H1 (cell line): ENCODE data around the gene DPYSL4. TPM values are rescaled to one million over a fixed set of nuclear protein-coding genes. Genes with fewer than 3 reads are reported as not detected.

Experiments
- CTCF ChIA-PET: fragments of 300-600 bp; sonication (Branson Sonifier 250); formaldehyde crosslinking; loops from one replicate; lab custom pipeline; 2021; ENCODE audit not compliant: partially characterized antibody; lab: Charles Lee
- POLR2A ChIA-PET: fragments of 300-600 bp; sonication (Branson Sonifier 250); formaldehyde crosslinking; loops from one replicate; lab custom pipeline; 2021; ENCODE audit warnings: inconsistent platforms; ENCODE audit not compliant: partially characterized antibody; lab: Charles Lee
- DNase-seq, 2 experiments: peaks; one replicate each; pipeline versions ENCODE4 v3.0.0 to v3.0.0-alpha.2; 2010 to 2022; ENCODE audit warnings: low spot score in 2 of 2, low read depth in 1 of 2, mixed read lengths in 1 of 2
- FAIRE-seq: peaks from 2 replicates; lab custom pipeline; 2011; peaks lifted over from hg19 to GRCh38; lab: Jason Lieb, UNC
- H2AFZ ChIP-seq: 2 replicates; pipeline ENCODE4 v1.8.1; 2012; ENCODE audit warnings: low read length, inconsistent platforms
- H2AK5ac ChIP-seq: 2 replicates; pipeline ENCODE4 v1.6.1; 2013; ENCODE audit warnings: low read depth, low read length
- H2BK120ac ChIP-seq: replicated peaks from 2 replicates; pipeline ENCODE3; 2013; ENCODE audit warnings: low read depth, low read length, inconsistent platforms
- H2BK12ac ChIP-seq: 2 replicates; pipeline ENCODE4 v1.6.1; 2013; ENCODE audit warnings: low read depth, low read length
- H2BK15ac ChIP-seq: 2 replicates; pipeline ENCODE4 v1.6.1; 2013; ENCODE audit warnings: low read length
- H2BK20ac ChIP-seq: 2 replicates; pipeline ENCODE4 v1.6.1; 2013; ENCODE audit warnings: low read length
- H2BK5ac ChIP-seq: 2 replicates; pipeline ENCODE4 v1.6.1; 2013; ENCODE audit warnings: low read depth, low read length
- H3K14ac ChIP-seq: 2 replicates; pipeline ENCODE4 v1.6.1; 2013; ENCODE audit warnings: inconsistent platforms; ENCODE audit not compliant: insufficient read length
- H3K18ac ChIP-seq: 2 replicates; pipeline ENCODE4 v1.6.1; 2013; ENCODE audit warnings: low read length; ENCODE audit errors: extremely low read depth
- H3K23ac ChIP-seq: 2 replicates; pipeline ENCODE4 v1.6.1; 2013; ENCODE audit warnings: inconsistent platforms; ENCODE audit not compliant: insufficient read length
- H3K23me2 ChIP-seq: 2 replicates; pipeline ENCODE4 v1.6.1; 2013; ENCODE audit warnings: low read depth, low read length
- H3K27ac ChIP-seq: 2 replicates; pipeline ENCODE4 v1.6.1; 2011; ENCODE audit warnings: low read depth, low read length, inconsistent platforms
- H3K27me3 ChIP-seq, 4 experiments: replicated peaks in 1 of 4; 1 replicate in 1 of 4; 2 replicates in 3 of 4; pipeline versions ENCODE4 v1.6.1 to v1.8.1; 2011 to 2013; ENCODE audit warnings: low read length in 3 of 4, mild to moderate bottlenecking in 3 of 4, inconsistent platforms in 2 of 4, mixed read lengths in 2 of 4, moderate library complexity in 1 of 4; ENCODE audit not compliant: control insufficient read depth in 3 of 4, insufficient read depth in 3 of 4; ENCODE audit errors: extremely low read depth in 1 of 4
- H3K36me3 ChIP-seq, 4 experiments: 2 replicates each; pipeline versions ENCODE4 v1.6.1 to v1.8.1; 2011 to 2013; ENCODE audit warnings: mild to moderate bottlenecking in 4 of 4, low read length in 3 of 4, moderate library complexity in 2 of 4, control low read depth in 1 of 4, inconsistent platforms in 1 of 4; ENCODE audit not compliant: insufficient read depth in 4 of 4, control insufficient read depth in 2 of 4
- H3K4ac ChIP-seq: replicated peaks from 2 replicates; pipeline ENCODE3; 2013; ENCODE audit warnings: low read length, low read depth, mixed read lengths, inconsistent platforms; ENCODE audit not compliant: insufficient read length
- H3K4me1 ChIP-seq, 4 experiments: replicated peaks in 1 of 4; 1 replicate in 1 of 4; 2 replicates in 3 of 4; pipeline versions ENCODE4 v1.6.1 to v1.8.1; 2011 to 2013; ENCODE audit warnings: low read length in 3 of 4, inconsistent platforms in 2 of 4, mixed read lengths in 1 of 4; ENCODE audit not compliant: insufficient read depth in 4 of 4, control insufficient read depth in 3 of 4
- H3K4me2 ChIP-seq, 2 experiments: 2 replicates each; pipeline versions ENCODE4 v1.6.1 to v1.8.1; 2011 to 2013; ENCODE audit warnings: low read depth in 2 of 2, low read length in 2 of 2, control low read depth in 1 of 2, inconsistent platforms in 1 of 2, mild to moderate bottlenecking in 1 of 2; ENCODE audit not compliant: insufficient read depth in 1 of 2
- H3K4me3 ChIP-seq, 4 experiments: fragments of 200-600, 300-600 bp in 1 of 4; sonication (generic), shearing (Covaris generic), sonication (Bioruptor Twin) in 1 of 4; 2 replicates each; pipeline versions ENCODE4 v1.5.1 to v1.8.1; 2011 to 2016; ENCODE audit warnings: low read length in 4 of 4, low read depth in 3 of 4, control low read depth in 2 of 4, inconsistent platforms in 2 of 4, mild to moderate bottlenecking in 2 of 4, mixed read lengths in 1 of 4, moderate library complexity in 1 of 4; ENCODE audit not compliant: insufficient read depth in 2 of 4; ENCODE audit errors: extremely low read depth in 1 of 4
- H3K56ac ChIP-seq: replicated peaks from 2 replicates; pipeline ENCODE3; 2013; ENCODE audit warnings: low read depth, mild to moderate bottlenecking, mixed read lengths, low read length, inconsistent platforms; ENCODE audit not compliant: insufficient read length
- H3K79me1 ChIP-seq: 2 replicates; pipeline ENCODE4 v1.6.1; 2013; ENCODE audit warnings: low read depth, low read length, control low read depth
- H3K79me2 ChIP-seq, 2 experiments: 2 replicates each; pipeline versions ENCODE4 v1.6.1 to v1.8.1; 2012 to 2013; ENCODE audit warnings: low read length in 2 of 2, mild to moderate bottlenecking in 2 of 2, inconsistent platforms in 1 of 2; ENCODE audit not compliant: insufficient read depth in 2 of 2, control insufficient read depth in 1 of 2
- H3K9ac ChIP-seq, 4 experiments: replicated peaks in 1 of 4; 1 replicate in 1 of 4; 2 replicates in 3 of 4; pipeline versions ENCODE4 v1.6.1 to v1.8.1; 2011 to 2013; ENCODE audit warnings: low read depth in 3 of 4, low read length in 3 of 4, control low read depth in 2 of 4, mild to moderate bottlenecking in 2 of 4, moderate library complexity in 2 of 4, inconsistent platforms in 1 of 4; ENCODE audit errors: extremely low read depth in 1 of 4
- H3K9me3 ChIP-seq, 2 experiments: 2 replicates each; pipeline versions ENCODE4 v1.6.1 to v1.8.1; 2012 to 2013; ENCODE audit warnings: mild to moderate bottlenecking in 2 of 2, moderate library complexity in 2 of 2, control low read depth in 1 of 2, inconsistent platforms in 1 of 2, low read depth in 1 of 2, low read length in 1 of 2, mixed read lengths in 1 of 2; ENCODE audit not compliant: insufficient read depth in 2 of 2
- H4K20me1 ChIP-seq, 2 experiments: replicated peaks in 1 of 2; 2 replicates each; pipeline versions ENCODE3 to v1.8.1; 2011 to 2013; ENCODE audit warnings: inconsistent platforms in 2 of 2, low read length in 2 of 2, mild to moderate bottlenecking in 1 of 2; ENCODE audit not compliant: insufficient read depth in 2 of 2, control insufficient read depth in 1 of 2
- H4K5ac ChIP-seq: 2 replicates; pipeline ENCODE4 v1.6.1; 2013; ENCODE audit warnings: low read length, low read depth, mixed read lengths, inconsistent platforms; ENCODE audit not compliant: insufficient read length
- H4K8ac ChIP-seq: 2 replicates; pipeline ENCODE4 v1.8.0; 2013; ENCODE audit warnings: mild to moderate bottlenecking, moderate library complexity, low read length, inconsistent platforms; ENCODE audit not compliant: insufficient read depth; ENCODE audit errors: extremely low read depth
- H4K91ac ChIP-seq: replicated peaks from 2 replicates; pipeline ENCODE3; 2013; ENCODE audit warnings: low read length, mixed read lengths, inconsistent platforms; ENCODE audit not compliant: insufficient read length
- ASH2L ChIP-seq: fragments of 200-600, 300-600 bp; sonication (generic); IDR thresholded peaks from one replicate; pipeline ENCODE4 v1.7.1; 2017; ENCODE audit warnings: low read length
- BCL11A ChIP-seq, 2 experiments: IDR thresholded peaks; one replicate each; pipeline ENCODE4 v1.6.1; 2011; ENCODE audit warnings: low read depth in 2 of 2, low read length in 2 of 2, mild to moderate bottlenecking in 2 of 2
- CBX8 ChIP-seq: fragments of 300-800, 300-1000 bp; sonication (generic); IDR thresholded peaks from 2 replicates; pipeline ENCODE4 v1.7.1; 2016; ENCODE audit warnings: low read depth, low read length, borderline replicate concordance
- JUN ChIP-seq: IDR thresholded peaks from 2 replicates; pipeline ENCODE4 v1.6.1; 2011; ENCODE audit warnings: low read depth, mild to moderate bottlenecking, improper control_type of control experiment, low read length
- JUND ChIP-seq: IDR thresholded peaks from 2 replicates; pipeline ENCODE4 v1.6.1; 2011; ENCODE audit warnings: mild to moderate bottlenecking, improper control_type of control experiment, low read length
- MAFK ChIP-seq: IDR thresholded peaks from 2 replicates; pipeline ENCODE4 v1.6.1; 2012; ENCODE audit warnings: low read depth, mild to moderate bottlenecking, improper control_type of control experiment, low read length
- RFX5 ChIP-seq: IDR thresholded peaks from 2 replicates; pipeline ENCODE4 v1.6.1; 2011; ENCODE audit warnings: low read depth, low read length, improper control_type of control experiment, borderline replicate concordance
- RNF2 ChIP-seq: fragments of 200-900, 300-1000 bp; sonication (generic); IDR thresholded peaks from 2 replicates; pipeline ENCODE4 v1.7.1; 2016; ENCODE audit warnings: borderline replicate concordance, low read depth, mild to moderate bottlenecking, antibody characterized with exemption, low read length; ENCODE audit not compliant: poor library complexity, severe bottlenecking; ENCODE audit errors: missing control alignments
- SIN3A ChIP-seq, 2 experiments: IDR thresholded peaks in 1 of 2; conservative IDR thresholded peaks in 1 of 2; 2 replicates each; pipeline ENCODE4 v1.6.1; 2011 to 2012; ENCODE audit warnings: low read length in 2 of 2, improper control_type of control experiment in 1 of 2, low read depth in 1 of 2, mild to moderate bottlenecking in 1 of 2
- SIX5 ChIP-seq: IDR thresholded peaks from 2 replicates; pipeline ENCODE4 v1.6.1; 2011; ENCODE audit warnings: mild to moderate bottlenecking, low read depth, low read length
- SP2 ChIP-seq: IDR thresholded peaks from 2 replicates; pipeline ENCODE4 v1.6.1; 2012; ENCODE audit warnings: mild to moderate bottlenecking, low read length, inconsistent platforms
- TCF12 ChIP-seq: IDR thresholded peaks from 2 replicates; pipeline ENCODE4 v1.6.1; 2011; ENCODE audit warnings: low read depth, mild to moderate bottlenecking, low read length
- WGBS, 2 experiments: shearing (Covaris generic) in 1 of 2; methylation state at CpG; one replicate each; pipeline versions ENCODE4 v1.1.6 to v1.1.7; 2013 to 2015; ENCODE audit warnings: low lambda C conversion rate in 2 of 2, mixed read lengths in 2 of 2, inconsistent platforms in 1 of 2, low coverage in 1 of 2, missing lambda C conversion rate in 1 of 2; ENCODE audit not compliant: insufficient replicate concordance in 2 of 2, insufficient coverage in 1 of 2, insufficient read length in 1 of 2; ENCODE audit errors: extremely low coverage in 1 of 2, missing lambda C conversion rate in 1 of 2; 5-methylcytosine and 5-hydroxymethylcytosine counted together
- polyA plus RNA-seq, 7 experiments: library from polyadenylated mRNA; depleted of rRNA in 3 of 7; stranded (reverse) in 5 of 7; unstranded in 2 of 7; fragments of >200 nt in 5 of 7; fragments of 200-250 nt in 2 of 7; gene quantifications; 1 replicate in 5 of 7; 2 replicates in 1 of 7; 4 replicates in 1 of 7; pipeline versions ENCODE4 v1.2.1 to v1.2.3, GENCODE V29; 2011 to 2013; ENCODE audit warnings: missing spikeins in 2 of 7, mixed read lengths in 2 of 7
- total RNA-seq: library from RNA; stranded (reverse); fragmentation: NEBNext Ultra II Directional; extraction: Animal tissue kit (Norgen Biotek cat#: 25700); gene quantifications from 2 replicates; pipeline ENCODE4 v1.2.1, GENCODE V29; 2021

Gene DPYSL4
- total and polyA plus RNA-seq, 2 of the 8 experiments (the other 6 are each of a cell fraction or from before 2014, with no cell fraction given) = 12.9 to 15.2 TPM

DNA sequence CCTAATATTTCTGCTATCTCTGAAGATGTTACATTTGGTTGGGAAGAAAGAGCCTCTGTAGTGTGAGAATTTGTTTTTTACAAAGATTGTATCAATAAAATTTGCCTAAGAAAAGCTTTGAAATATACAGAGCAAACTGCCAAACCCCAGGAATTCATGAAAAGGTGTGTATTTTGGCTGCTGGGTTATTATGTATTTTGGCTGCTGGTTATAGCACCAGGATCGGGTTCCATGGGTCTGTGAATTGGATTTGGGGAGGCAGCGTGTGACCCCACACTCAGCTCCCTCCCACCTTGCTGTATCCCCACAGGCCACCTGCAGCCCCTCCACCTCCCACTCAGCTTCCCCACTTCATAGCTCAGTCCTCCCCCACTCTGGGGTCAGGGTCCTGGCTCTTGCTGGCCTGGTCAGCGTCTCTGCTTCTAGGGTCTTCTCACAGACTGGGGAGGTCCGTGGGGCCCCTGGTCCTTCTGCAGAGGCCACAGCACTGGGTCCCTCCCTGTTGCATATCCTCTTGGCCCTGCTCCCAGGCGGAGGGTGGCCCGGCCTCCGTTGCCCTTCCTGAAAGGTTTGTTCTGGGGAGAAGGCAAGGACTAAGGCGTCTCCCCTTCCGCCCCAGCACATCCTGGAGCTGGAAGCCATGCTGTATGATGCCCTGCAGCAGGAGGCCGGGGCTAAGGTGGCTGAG, 24.0 kb upstream of the DPYSL4 start:
- H3K23ac ChIP-seq = no peak overlapping the region
- H3K27me3 ChIP-seq = no peaks in the 10 kb centered on the region; a peak in 1 of 7 replicates
- H3K9ac ChIP-seq = no peak overlapping the region
- peak overlapping the region; percentile 96; the same call in 1 of the 2 replicates for H2BK12ac ChIP-seq
- H3K27ac ChIP-seq = no peak overlapping the region
- H3K23me2 ChIP-seq = peaks cover 4% of the 10 kb centered on the region; the same call in 1 of the 2 replicates
- WGBS, 2 experiments = 76% methylated on average over 7 of the region's 10 CpGs; no CpG with 5 or more reads in 1 of the 2 experiments
- peak overlapping the region; percentile 47 for H3K56ac ChIP-seq
- H4K20me1 ChIP-seq = no peaks in the 10 kb centered on the region
- H3K18ac ChIP-seq = peak overlapping the region; percentile 62
- no peak overlapping the region for H2BK120ac ChIP-seq
- no peak overlapping the region for H2BK20ac ChIP-seq
- H2AK5ac ChIP-seq = no peak overlapping the region
- peak overlapping the region in 2 of 4 experiments; percentile 34 to 36; a peak in 3 of 8 replicates for H3K4me3 ChIP-seq
- H4K91ac ChIP-seq = peak overlapping the region; percentile 79
- H4K8ac ChIP-seq = peak overlapping the region; percentile 84; the same call in 1 of the 2 replicates
- CTCF ChIA-PET = interaction anchor here (0.6 to 2.3 kb wide), 6 partner anchors 13 to 185 kb away, joined by 3 to 9 read pairs (median 3); no protein-coding TSS in a partner anchor
- POLR2A ChIA-PET = interaction anchor here (0.6 to 1.5 kb wide), 5 partner anchors 11 to 262 kb away, joined by 3 to 5 read pairs (median 3); partner anchors contain the start of gene PPP2R2D
- peak overlapping the region; percentile 80 for H3K4ac ChIP-seq
- H3K4me2 ChIP-seq = peak overlapping the region; percentile 49 to 56
- no peak overlapping the region for H3K14ac ChIP-seq
- H2AFZ ChIP-seq = no peak overlapping the region
- peak overlapping the region; percentile 35; the same call in 1 of the 2 replicates for H2BK5ac ChIP-seq
- no peaks in the 10 kb centered on the region for H3K79me1 ChIP-seq
- 0 out of 2 replicates have a peak overlapping the region, but pooled peaks have one; percentile 61 for H2BK15ac ChIP-seq
- FAIRE-seq = no peak
- H3K79me2 ChIP-seq = no peaks in the 10 kb centered on the region
- H3K4me1 ChIP-seq = peaks cover 0 to 17% (median 12%) of the 10 kb centered on the region in 4 experiments; a peak in 6 of 7 replicates
- no peaks in the 10 kb centered on the region for H3K9me3 ChIP-seq
- H4K5ac ChIP-seq = no peak overlapping the region
- no peaks in the 10 kb centered on the region for H3K36me3 ChIP-seq
- no peak for DNase-seq
- TF ChIP-seq CBX8 = no peak
- TF ChIP-seq RNF2 = no peak
- TF ChIP-seq SIX5 = no peak
- no peak for TF ChIP-seq BCL11A (IDR thresholded peaks at IDR 0.05; ENCODE audit: low read depth in 2 of 2, low read length in 2 of 2)
- TF ChIP-seq JUN = no peak
- no peak for TF ChIP-seq TCF12
- no peak for TF ChIP-seq SP2
- TF ChIP-seq JUND = no peak
- TF ChIP-seq MAFK = no peak
- no peak for TF ChIP-seq SIN3A (conservative IDR thresholded peaks at IDR 0.05 in 1 of 2, IDR thresholded peaks at IDR 0.05 in 1 of 2; ENCODE audit: low read depth in 1 of 2, low read length in 2 of 2)
- no peak for TF ChIP-seq RFX5
- TF ChIP-seq ASH2L = no peak
